ENCODE data around the gene TRIP13. TPM values are rescaled to one million over a fixed set of nuclear protein-coding genes. Genes with fewer than 3 reads are reported as not detected.
A peak's percentile ranks its signal among the peaks of the same experiment; 100 is the strongest.

TRIP13 gene
- total and polyA plus RNA-seq, 2 experiments from 2014 or later: 9.2 to 9.4 TPM

GRCh38 chr5:891117-891836 lies 1.4 kb upstream of the TRIP13 start:
- H3K79me2 ChIP-seq: peaks cover 39% of the 10 kb centered on the region
- no peaks in the 10 kb centered on the region for H3K9me2 ChIP-seq (replicated peaks; ENCODE audit: insufficient read depth)
- DNase-seq (ENCODE audit: low spot score): no peak
- H3K4me3 ChIP-seq: peak overlapping the region; percentile 85
- peak overlapping the region; percentile 99 for H3K27ac ChIP-seq
- TF ChIP-seq EZH2phosphoT487 (IDR thresholded peaks at IDR 0.05; ENCODE audit: low read depth, severe bottlenecking, unreplicated experiment) (no peak), CTCF (IDR thresholded peaks at IDR 0.05; ENCODE audit: poor library complexity) (no peak), EZH2 (IDR thresholded peaks at IDR 0.05; ENCODE audit: borderline replicate concordance) (no peak)
- H3K36me3 ChIP-seq (replicated peaks; ENCODE audit: insufficient read depth, low read depth): no peaks in the 10 kb centered on the region
- H2AFZ ChIP-seq: peak overlapping the region; percentile 89
- peaks cover 10% of the 10 kb centered on the region for H3K4me1 ChIP-seq (ENCODE audit: insufficient read depth)
- H3K9me3 ChIP-seq (ENCODE audit: low read depth): no peaks in the 10 kb centered on the region
- no peaks in the 10 kb centered on the region for H3K27me3 ChIP-seq
- 86% methylated on average over 34 of the region's 34 CpGs for WGBS (ENCODE audit: low lambda C conversion rate, missing lambda C conversion rate)
- H3K4me2 ChIP-seq: peak overlapping the region; percentile 98
- no peaks in the 10 kb centered on the region for H4K20me1 ChIP-seq (ENCODE audit: insufficient read depth, poor library complexity, severe bottlenecking)

GRCh38 chr5:891837-892393 lies 769 bp upstream of the TRIP13 start:
- Histone ChIP-seq H3K4me1 (ENCODE audit: insufficient read depth) (peaks cover 10% of the 10 kb centered on the region), H3K4me3 (peak overlapping the region; percentile 85), H3K27me3 (no peaks in the 10 kb centered on the region), H3K9me2 (replicated peaks; ENCODE audit: insufficient read depth) (no peaks in the 10 kb centered on the region), H4K20me1 (ENCODE audit: insufficient read depth, poor library complexity, severe bottlenecking) (no peaks in the 10 kb centered on the region), H2AFZ (peak overlapping the region; percentile 89), H3K36me3 (replicated peaks; ENCODE audit: insufficient read depth, low read depth) (no peaks in the 10 kb centered on the region), H3K79me2 (peaks cover 39% of the 10 kb centered on the region), H3K4me2 (peak overlapping the region; percentile 98), H3K9me3 (ENCODE audit: low read depth) (no peaks in the 10 kb centered on the region), H3K27ac (peak overlapping the region; percentile 99)
- WGBS (ENCODE audit: low lambda C conversion rate, missing lambda C conversion rate): 15% methylated on average over 24 of the region's 25 CpGs
- no peak for TF ChIP-seq EZH2 (IDR thresholded peaks at IDR 0.05; ENCODE audit: borderline replicate concordance)
- TF ChIP-seq EZH2phosphoT487 (IDR thresholded peaks at IDR 0.05; ENCODE audit: low read depth, severe bottlenecking, unreplicated experiment): no peak
- no peak for TF ChIP-seq CTCF (IDR thresholded peaks at IDR 0.05; ENCODE audit: poor library complexity)
- peak; percentile 38 for DNase-seq (ENCODE audit: low spot score)

GRCh38 chr5:893137-893506 lies 438 bp downstream of the TRIP13 start:
- Histone ChIP-seq H3K27ac (no peak overlapping the region), H3K4me2 (peak overlapping the region; percentile 98), H3K27me3 (no peaks in the 10 kb centered on the region), H3K4me1 (ENCODE audit: insufficient read depth) (peaks cover 10% of the 10 kb centered on the region), H3K36me3 (replicated peaks; ENCODE audit: insufficient read depth, low read depth) (no peaks in the 10 kb centered on the region), H3K9me3 (ENCODE audit: low read depth) (no peaks in the 10 kb centered on the region), H3K79me2 (peaks cover 37% of the 10 kb centered on the region), H4K20me1 (ENCODE audit: insufficient read depth, poor library complexity, severe bottlenecking) (no peaks in the 10 kb centered on the region), H3K9me2 (replicated peaks; ENCODE audit: insufficient read depth) (no peaks in the 10 kb centered on the region), H3K4me3 (peak overlapping the region; percentile 85), H2AFZ (peak overlapping the region; percentile 89)
- no peak for DNase-seq (ENCODE audit: low spot score)
- 2% methylated on average over 23 of the region's 31 CpGs for WGBS (ENCODE audit: low lambda C conversion rate, missing lambda C conversion rate)
- TF ChIP-seq CTCF (IDR thresholded peaks at IDR 0.05; ENCODE audit: poor library complexity): no peak
- no peak for TF ChIP-seq EZH2phosphoT487 (IDR thresholded peaks at IDR 0.05; ENCODE audit: low read depth, severe bottlenecking, unreplicated experiment)
- TF ChIP-seq EZH2 (IDR thresholded peaks at IDR 0.05; ENCODE audit: borderline replicate concordance): no peak
